Measurements from ENCODE around the gene CENPN.

- TF ChIP-seq CTCF (IDR thresholded peaks at IDR 0.05) (no peak), POLR2AphosphoS5 (IDR thresholded peaks at IDR 0.05; ENCODE audit: low read depth, low read length) (no peak), SIN3A (IDR thresholded peaks at IDR 0.05; ENCODE audit: borderline replicate concordance, insufficient read depth, low read depth, low read length) (no peak), TCF7L2 (IDR thresholded peaks at IDR 0.05; ENCODE audit: low read depth, low read length) (no peak)
- TF ChIP-seq, protein P1, sequence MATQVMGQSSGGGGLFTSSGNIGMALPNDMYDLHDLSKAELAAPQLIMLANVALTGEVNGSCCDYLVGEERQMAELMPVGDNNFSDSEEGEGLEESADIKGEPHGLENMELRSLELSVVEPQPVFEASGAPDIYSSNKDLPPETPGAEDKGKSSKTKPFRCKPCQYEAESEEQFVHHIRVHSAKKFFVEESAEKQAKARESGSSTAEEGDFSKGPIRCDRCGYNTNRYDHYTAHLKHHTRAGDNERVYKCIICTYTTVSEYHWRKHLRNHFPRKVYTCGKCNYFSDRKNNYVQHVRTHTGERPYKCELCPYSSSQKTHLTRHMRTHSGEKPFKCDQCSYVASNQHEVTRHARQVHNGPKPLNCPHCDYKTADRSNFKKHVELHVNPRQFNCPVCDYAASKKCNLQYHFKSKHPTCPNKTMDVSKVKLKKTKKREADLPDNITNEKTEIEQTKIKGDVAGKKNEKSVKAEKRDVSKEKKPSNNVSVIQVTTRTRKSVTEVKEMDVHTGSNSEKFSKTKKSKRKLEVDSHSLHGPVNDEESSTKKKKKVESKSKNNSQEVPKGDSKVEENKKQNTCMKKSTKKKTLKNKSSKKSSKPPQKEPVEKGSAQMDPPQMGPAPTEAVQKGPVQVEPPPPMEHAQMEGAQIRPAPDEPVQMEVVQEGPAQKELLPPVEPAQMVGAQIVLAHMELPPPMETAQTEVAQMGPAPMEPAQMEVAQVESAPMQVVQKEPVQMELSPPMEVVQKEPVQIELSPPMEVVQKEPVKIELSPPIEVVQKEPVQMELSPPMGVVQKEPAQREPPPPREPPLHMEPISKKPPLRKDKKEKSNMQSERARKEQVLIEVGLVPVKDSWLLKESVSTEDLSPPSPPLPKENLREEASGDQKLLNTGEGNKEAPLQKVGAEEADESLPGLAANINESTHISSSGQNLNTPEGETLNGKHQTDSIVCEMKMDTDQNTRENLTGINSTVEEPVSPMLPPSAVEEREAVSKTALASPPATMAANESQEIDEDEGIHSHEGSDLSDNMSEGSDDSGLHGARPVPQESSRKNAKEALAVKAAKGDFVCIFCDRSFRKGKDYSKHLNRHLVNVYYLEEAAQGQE (IDR thresholded peaks at IDR 0.05; ENCODE audit: insufficient read depth in 1 of 2, low read depth in 2 of 2, low read length in 1 of 2) = no peak
Measured at GRCh38 chr16:81071805-81072204, 64.8 kb downstream of the CENPN start.
